Right lobe of liver (tissue), 4 donors: Measurements from ENCODE around the gene EPHA2.

Experiments
- CTCF ChIP-seq, 4 donors: fragments of 200-600 bp in 3 of 4; fragments of 450-650 bp in 1 of 4; IDR thresholded peaks; one replicate each; pipeline versions ENCODE4 v1.5.1 to v1.8.0; 2016 to 2022; ENCODE audit warnings: antibody characterized with exemption in 4 of 4, mild to moderate bottlenecking in 2 of 4
- POLR2A ChIP-seq: fragments of 450-650 bp; IDR thresholded peaks from one replicate; pipeline ENCODE4 v1.6.1; 2017; ENCODE audit warnings: antibody characterized with exemption, mild to moderate bottlenecking
- donor health status: DM: no; HTN: no; CAD: no.
- donor health status: DM: no; HTN: no; CAD: no.
- donor health status: DM: no; HTN: yes; CAD: no.

GRCh38 chr1:16117936-16118335, 37.9 kb downstream of the EPHA2 start:
- TF ChIP-seq CTCF (IDR thresholded peaks at IDR 0.05) = no peak
- no peak for TF ChIP-seq POLR2A
